HG02642 (cell line): Measurements from ENCODE around the gene PLEKHH1.

Experiments used
- ATAC-seq: cut with Tn5 transposase; IDR thresholded peaks from one replicate; pipeline ENCODE4 v1.9.1; 2021; ENCODE audit warnings: mild to moderate bottlenecking; ENCODE audit not compliant: unreplicated experiment, poor library complexity

PLEKHH1 gene

GRCh38 chr14:67562025-67562775, 29.1 kb downstream of the PLEKHH1 start:
- ATAC-seq, result no peak

GRCh38 chr14:67562776-67563150, 29.7 kb downstream of the PLEKHH1 start:
- ATAC-seq, result no peak

GRCh38 chr14:67564236-67564635, 31.1 kb downstream of the PLEKHH1 start:
- ATAC-seq, result no peak

- ATAC-seq, result no peak
Measured at GRCh38 chr14:67566908-67567307, 33.8 kb downstream of the PLEKHH1 start.

GRCh38 chr14:67567654-67568053, 34.6 kb downstream of the PLEKHH1 start:
- ATAC-seq, result no peak

GRCh38 chr14:67569011-67569650, 36.0 kb downstream of the PLEKHH1 start:
- ATAC-seq, result no peak

GRCh38 chr14:67569651-67570290, 36.7 kb downstream of the PLEKHH1 start:
- ATAC-seq, result no peak

GRCh38 chr14:67570453-67570852, 37.4 kb downstream of the PLEKHH1 start:
- ATAC-seq, result no peak

GRCh38 chr14:67571275-67571990, 38.3 kb downstream of the PLEKHH1 start:
- peak; percentile 69 for ATAC-seq

- ATAC-seq, result no peak
Measured at GRCh38 chr14:67571991-67572323, 38.9 kb downstream of the PLEKHH1 start.

GRCh38 chr14:67572608-67573007, 39.5 kb downstream of the PLEKHH1 start:
- ATAC-seq, result no peak

GRCh38 chr14:67573228-67574010, 40.3 kb downstream of the PLEKHH1 start:
- ATAC-seq, result no peak

- no peak for ATAC-seq
Measured at GRCh38 chr14:67574156-67574555, 41.1 kb downstream of the PLEKHH1 start.

- no peak for ATAC-seq
Measured at GRCh38 chr14:67574806-67575205, 41.7 kb downstream of the PLEKHH1 start.

- no peak for ATAC-seq
Measured at GRCh38 chr14:67575684-67576083, 42.6 kb downstream of the PLEKHH1 start.

GRCh38 chr14:67576216-67576955, 43.3 kb downstream of the PLEKHH1 start:
- no peak for ATAC-seq

GRCh38 chr14:67577181-67577808, 44.2 kb downstream of the PLEKHH1 start:
- ATAC-seq, result no peak

GRCh38 chr14:67577909-67578749, 45.0 kb downstream of the PLEKHH1 start:
- ATAC-seq, result no peak
